VCaP (cell line): ENCODE data around the gene PILRB.

Experiments used
- H3K27ac ChIP-seq: fragments of 450-650 bp; 2 replicates; pipeline ENCODE4 v1.5.1; 2017
- CTCF ChIP-seq: fragments of 450-650 bp; conservative IDR thresholded peaks from 2 replicates; pipeline ENCODE4 v1.5.1; 2017; ENCODE audit warnings: mild to moderate bottlenecking, moderate library complexity

PILRB gene

DNA sequence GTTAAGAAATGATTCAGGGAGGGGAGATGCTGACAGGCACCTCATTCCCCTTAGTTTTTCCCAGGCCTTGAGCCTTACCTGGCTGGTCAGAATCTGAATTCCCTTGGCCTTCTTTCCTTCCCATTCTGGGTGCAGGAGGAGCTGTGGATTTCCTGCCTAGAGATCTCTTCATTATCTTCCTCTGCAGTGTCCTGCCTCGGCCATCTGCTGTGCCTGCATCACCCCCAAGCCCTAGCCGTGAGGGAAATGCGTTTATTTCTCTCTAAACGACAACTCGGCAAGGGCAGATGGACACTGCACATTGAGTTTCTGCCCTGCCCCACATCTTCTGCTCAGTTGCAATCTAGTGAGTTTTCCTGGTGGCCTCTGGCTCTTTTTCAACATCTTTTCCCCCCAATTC, 43.9 kb downstream of the PILRB start:
- H3K27ac ChIP-seq = no peak overlapping the region
- TF ChIP-seq CTCF = no peak

DNA sequence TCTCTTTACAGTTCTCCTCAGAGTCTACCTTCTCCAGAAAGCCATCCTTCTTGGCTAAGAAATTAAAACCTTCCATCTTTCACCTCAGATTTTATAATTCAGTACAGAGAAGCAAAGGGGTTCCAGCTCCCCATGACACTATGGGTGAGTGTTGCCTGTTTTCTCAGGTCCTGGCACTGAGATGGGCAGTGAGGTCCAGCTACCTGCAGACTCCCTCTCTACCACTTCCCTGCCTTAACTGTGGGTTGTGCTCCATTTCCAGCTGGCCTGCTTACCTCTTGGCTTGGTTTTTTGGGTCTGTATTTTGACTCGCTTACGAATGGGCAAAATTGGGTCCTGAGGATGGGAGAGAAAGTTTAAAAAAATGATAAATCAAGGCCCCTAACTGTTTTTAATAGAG, 44.3 kb downstream of the PILRB start:
- no peak overlapping the region for H3K27ac ChIP-seq
- no peak for TF ChIP-seq CTCF

- TF ChIP-seq CTCF = no peak
- no peak overlapping the region for H3K27ac ChIP-seq
These were observed 48.9 kb downstream of the PILRB start for GRCh38 chr7:100406767-100407166.

DNA sequence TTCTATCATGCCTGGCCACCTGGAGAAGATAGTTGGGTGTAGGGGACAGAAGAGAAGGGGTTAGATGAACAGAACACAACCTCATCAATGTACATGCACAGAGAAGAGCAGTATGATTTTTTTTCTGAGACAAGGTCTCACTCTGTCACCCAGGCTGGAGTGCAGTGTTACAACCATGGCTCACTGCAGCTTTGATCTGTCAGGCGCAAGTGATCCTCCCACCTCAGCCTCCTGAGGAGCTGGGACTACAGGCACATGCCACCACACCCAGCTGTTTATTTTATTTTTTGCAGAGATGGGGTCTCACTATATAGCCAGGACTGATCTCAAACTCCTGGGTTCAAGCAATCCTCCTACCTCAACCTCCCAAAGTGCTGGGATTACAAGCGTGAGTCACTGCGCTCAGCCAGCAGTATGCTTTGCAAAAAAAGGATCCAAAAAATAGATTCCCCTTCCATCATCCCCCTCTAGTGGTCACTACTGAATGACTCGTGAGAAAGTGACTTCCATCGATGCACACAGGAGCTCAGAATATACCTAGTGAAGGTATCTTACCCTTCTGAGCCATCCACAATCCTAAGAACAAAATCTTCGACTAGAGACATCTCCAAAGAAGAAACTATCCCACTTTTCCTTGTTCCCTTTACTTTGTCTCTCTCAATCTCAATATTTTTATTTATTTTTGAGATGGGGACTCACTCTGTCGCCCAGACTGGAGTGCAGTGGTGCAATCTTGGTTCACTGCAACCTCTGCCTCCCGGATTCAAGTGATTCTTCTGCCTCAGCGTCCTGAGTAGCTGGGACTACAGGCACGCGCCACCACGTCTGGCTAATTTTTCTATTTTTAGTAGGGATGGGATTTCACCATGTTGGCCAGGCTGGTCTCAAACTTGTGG, 49.6 kb downstream of the PILRB start:
- TF ChIP-seq CTCF = peak; percentile 89
- H3K27ac ChIP-seq = no peak overlapping the region

DNA sequence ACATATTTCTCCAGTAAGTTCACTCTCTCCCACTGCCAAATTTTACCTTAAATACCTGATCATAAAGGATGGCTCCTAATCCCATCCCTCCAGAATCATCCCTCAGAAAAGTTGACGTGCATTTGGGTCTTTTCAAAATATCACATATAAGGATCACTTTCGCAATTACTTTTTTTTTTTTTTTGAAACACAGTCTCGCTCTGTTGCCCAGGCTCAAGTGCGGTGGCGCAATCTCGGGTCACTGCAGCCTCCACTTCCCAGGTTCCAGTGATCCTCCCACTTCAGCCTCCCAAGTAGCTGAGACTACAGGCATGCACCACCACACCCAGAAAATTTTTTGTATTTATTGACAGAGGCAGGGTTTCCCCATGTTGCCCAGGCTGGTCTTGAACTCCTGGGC, 53.2 kb downstream of the PILRB start:
- no peak for TF ChIP-seq CTCF

DNA sequence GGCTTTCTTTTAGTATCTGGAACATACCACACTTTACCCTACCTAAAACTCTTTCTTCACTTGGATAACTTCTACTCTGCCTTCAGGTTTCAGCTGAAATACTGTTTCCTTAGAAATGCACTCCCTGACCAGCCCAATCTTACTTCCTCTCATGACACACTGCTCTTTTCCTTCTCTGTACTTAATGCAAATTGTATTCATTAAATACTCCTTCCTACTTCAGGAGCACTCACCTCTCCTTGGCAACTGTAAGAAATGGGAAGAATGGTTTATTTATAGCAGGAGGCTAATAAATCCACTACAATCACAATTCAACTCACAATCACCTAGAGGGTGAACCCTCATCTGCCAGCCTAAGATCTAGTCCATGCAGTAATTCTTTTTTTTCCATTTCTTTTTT, 55.4 kb downstream of the PILRB start:
- no peak overlapping the region for H3K27ac ChIP-seq
- no peak for TF ChIP-seq CTCF

More for the DNA sequence above, 53.2 kb downstream of the PILRB start:
- no peak overlapping the region for H3K27ac ChIP-seq

DNA sequence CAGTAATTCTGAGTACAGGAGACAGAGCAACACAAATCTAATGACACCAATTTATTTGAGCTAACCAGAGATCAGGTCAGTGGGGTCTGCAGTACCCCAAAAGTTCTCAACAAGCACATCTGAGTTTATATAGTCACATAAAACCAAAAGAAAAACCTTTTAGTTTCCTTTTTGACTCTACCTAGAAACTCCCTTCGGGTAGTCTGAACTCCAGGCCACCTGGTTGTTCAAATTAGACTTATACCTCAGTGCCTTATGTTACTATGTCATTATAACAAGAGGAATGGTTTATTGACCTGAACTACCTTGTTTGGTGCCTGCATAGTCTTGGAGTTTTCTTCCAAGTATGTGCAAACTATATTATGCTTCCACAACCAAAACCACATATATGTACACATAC, 56.0 kb downstream of the PILRB start:
- H3K27ac ChIP-seq = no peak overlapping the region
- TF ChIP-seq CTCF = no peak
